Astrocyte of the spinal cord (primary cell): ENCODE measurements around the gene PTRH1.

Source experiments
- DNase-seq: peaks from one replicate; pipeline ENCODE4 v3.0.0; 2011; ENCODE audit warnings: low read depth, low spot score
- H3K4me3 ChIP-seq: 2 replicates; pipeline ENCODE4 v1.5.1; 2011; ENCODE audit warnings: low read depth, mild to moderate bottlenecking, low read length, moderate library complexity
- in situ Hi-C: cut with HindIII; loops from 2 replicates; pipeline ENCODE4 v1.10.0; 2017; ENCODE audit warnings: low sequenced_read_pairs
- TF ChIP-seq, protein P1 (sequence below): IDR thresholded peaks from 2 replicates; pipeline ENCODE4 v1.5.1; 2012; ENCODE audit warnings: low read depth, mild to moderate bottlenecking, low read length, inconsistent platforms

Gene PTRH1

GRCh38 chr9:127751269-127752054 is 36.0 kb upstream of the PTRH1 start:
- DNase-seq: peak; percentile 29
- in situ Hi-C loops: no loop called here

GRCh38 chr9:127749090-127749787 is 33.8 kb upstream of the PTRH1 start:
- TF ChIP-seq, protein P1, sequence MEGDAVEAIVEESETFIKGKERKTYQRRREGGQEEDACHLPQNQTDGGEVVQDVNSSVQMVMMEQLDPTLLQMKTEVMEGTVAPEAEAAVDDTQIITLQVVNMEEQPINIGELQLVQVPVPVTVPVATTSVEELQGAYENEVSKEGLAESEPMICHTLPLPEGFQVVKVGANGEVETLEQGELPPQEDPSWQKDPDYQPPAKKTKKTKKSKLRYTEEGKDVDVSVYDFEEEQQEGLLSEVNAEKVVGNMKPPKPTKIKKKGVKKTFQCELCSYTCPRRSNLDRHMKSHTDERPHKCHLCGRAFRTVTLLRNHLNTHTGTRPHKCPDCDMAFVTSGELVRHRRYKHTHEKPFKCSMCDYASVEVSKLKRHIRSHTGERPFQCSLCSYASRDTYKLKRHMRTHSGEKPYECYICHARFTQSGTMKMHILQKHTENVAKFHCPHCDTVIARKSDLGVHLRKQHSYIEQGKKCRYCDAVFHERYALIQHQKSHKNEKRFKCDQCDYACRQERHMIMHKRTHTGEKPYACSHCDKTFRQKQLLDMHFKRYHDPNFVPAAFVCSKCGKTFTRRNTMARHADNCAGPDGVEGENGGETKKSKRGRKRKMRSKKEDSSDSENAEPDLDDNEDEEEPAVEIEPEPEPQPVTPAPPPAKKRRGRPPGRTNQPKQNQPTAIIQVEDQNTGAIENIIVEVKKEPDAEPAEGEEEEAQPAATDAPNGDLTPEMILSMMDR: no peak
- DNase-seq: no peak
- in situ Hi-C loops: no loop called here
- no peak overlapping the region for H3K4me3 ChIP-seq

More at GRCh38 chr9:127751269-127752054, 36.0 kb upstream of the PTRH1 start:
- TF ChIP-seq, protein P1: no peak
- no peak overlapping the region for H3K4me3 ChIP-seq

GRCh38 chr9:127746959-127747569 is 31.6 kb upstream of the PTRH1 start:
- TF ChIP-seq, protein P1: peak; percentile 3
- DNase-seq: no peak
- in situ Hi-C loops: no loop called here
- no peak overlapping the region for H3K4me3 ChIP-seq

DNA sequence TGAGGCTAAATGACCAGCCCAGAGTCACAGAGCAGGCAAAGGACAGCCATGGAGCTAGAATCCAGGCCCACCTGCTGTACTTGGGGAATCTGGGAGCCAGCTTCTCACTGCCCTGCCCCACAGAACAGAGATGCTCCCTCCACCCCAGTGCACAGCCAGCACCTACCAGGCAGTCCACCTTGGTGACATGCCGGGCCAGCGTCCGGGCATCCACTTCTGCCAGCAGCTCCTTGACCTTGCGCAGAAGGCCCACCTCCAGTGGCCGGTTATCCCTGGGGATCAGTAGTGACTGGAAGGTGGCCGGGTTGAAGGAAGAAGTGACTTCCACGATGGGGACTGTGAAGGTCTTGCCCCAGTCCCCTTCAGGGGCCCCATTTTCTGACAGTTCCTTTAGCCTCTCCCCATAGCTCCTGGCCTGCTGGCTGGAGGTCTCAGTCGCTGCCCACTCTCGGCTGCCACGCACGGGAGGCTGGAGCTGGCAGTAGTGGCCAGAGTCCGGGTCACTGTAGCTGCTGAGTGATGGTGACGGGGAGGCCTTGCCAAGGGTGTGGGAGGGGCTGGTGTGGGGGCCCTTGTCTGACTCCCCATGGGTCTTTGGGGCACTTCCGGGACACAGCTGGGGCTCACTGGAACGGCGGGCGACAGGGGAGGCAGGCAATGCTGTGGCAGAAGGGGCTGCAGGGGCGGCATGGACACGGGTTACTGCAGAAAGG is 29.1 kb upstream of the PTRH1 start:
- DNase-seq: no peak
- H3K4me3 ChIP-seq: no peak overlapping the region
- in situ Hi-C loops: no loop called here
- TF ChIP-seq, protein P1: no peak

DNA sequence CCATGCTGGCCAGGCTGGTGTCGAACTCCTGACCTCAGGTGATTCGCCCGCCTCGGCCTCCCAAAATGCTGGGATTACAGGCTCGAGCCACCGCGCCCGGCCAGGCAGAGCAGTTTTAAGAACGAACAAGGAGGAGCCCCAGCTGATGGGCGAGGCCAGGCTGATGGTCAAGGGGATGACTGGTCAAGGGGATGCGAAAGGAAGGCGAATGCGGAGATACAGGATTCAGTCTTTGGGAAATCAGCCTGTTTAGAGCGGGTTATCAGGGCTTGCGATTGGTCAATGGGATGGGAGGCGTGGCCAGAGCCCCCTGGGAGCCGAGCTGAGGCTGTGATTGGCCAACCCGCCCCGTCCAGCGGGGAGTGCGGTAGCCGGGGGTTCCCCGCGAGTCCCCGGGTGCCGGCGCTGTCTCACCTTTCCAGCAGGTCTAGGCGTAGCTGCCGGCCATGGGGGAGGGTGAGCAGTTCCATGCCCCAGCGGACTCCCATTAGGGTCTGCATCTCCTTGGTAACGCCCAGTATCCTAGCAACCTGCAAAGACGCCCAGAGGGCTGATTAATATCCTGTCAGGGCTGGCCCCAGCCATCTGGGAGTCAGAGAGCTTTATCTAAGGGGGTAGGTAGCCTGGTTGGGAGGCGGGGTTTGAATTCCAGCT is 27.1 kb upstream of the PTRH1 start:
- DNase-seq: peak; percentile 55
- TF ChIP-seq, protein P1: no peak
- in situ Hi-C loops: no loop called here
- H3K4me3 ChIP-seq: peak overlapping the region; percentile 34
